Epidermal melanocyte (primary cell): ENCODE measurements around the gene PROX1.
A peak's percentile ranks its signal among the peaks of the same experiment; 100 is the strongest.

Experiments used
- DNase-seq: peaks from one replicate; pipeline ENCODE4 v3.0.0; 2011; ENCODE audit warnings: low spot score; ENCODE audit not compliant: insufficient read length

The PROX1 gene

GRCh38 chr1:213979751-213980586 lies 7.8 kb upstream of the PROX1 start:
- DNase-seq: no peak

- DNase-seq: no peak
Measured at GRCh38 chr1:213980906-213981305, 6.9 kb upstream of the PROX1 start.

DNA sequence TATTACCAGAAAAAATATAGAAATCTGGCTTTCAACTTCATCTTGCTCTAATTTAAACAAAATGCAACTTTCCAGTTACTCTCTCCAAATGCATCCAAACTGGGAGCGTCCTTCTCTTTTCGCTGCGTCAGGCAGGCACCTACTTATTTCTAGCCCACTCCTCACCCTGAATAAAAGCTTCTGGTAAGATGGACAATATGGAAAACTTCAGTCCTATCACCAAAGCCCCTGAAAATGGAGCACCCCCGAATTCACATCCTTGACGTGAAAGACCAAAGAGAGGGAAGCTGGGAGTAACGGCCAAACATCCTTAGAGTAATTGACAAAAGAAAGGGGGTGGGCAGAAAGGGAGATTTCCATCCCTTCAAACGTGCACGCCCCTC lies 5.5 kb upstream of the PROX1 start:
- no peak for DNase-seq

- DNase-seq: no peak
Measured at GRCh38 chr1:213982672-213983492, 4.9 kb upstream of the PROX1 start.

GRCh38 chr1:213983493-213984386 lies 4.0 kb upstream of the PROX1 start:
- no peak for DNase-seq

GRCh38 chr1:213984387-213985208 lies 3.2 kb upstream of the PROX1 start:
- DNase-seq: no peak

- DNase-seq: no peak
Measured at GRCh38 chr1:213985209-213986019, 2.4 kb upstream of the PROX1 start.

- DNase-seq: no peak
Measured at GRCh38 chr1:213986020-213986924, 1.5 kb upstream of the PROX1 start.

- no peak for DNase-seq
Measured at GRCh38 chr1:213986925-213987250, 885 bp upstream of the PROX1 start.

DNA sequence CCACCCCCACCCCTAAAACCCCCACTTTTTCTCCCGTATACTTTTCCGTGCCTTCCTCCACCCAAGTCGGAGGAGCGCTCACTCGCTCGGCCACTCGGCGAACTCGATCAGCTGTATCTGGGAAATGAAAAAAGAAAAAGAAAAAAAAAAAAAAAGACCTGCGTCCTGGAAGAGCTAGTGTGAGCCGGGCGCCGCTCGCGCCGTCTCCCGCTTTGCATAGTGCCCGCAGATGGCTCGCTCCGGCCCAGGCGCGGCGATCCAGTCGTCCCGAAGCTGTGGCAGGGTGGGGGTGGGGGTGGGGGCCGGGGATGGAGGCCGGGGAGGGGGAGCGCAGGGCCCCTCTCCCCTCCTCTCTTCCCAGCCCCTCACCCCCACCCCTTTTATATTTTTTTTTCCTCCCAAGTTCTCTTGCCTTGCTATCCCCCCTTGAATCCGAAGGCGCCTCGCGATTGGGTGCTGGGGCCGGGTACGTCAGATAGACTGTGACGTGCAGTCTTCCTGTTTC lies 299 bp upstream of the PROX1 start:
- peak; percentile 94 for DNase-seq

DNA sequence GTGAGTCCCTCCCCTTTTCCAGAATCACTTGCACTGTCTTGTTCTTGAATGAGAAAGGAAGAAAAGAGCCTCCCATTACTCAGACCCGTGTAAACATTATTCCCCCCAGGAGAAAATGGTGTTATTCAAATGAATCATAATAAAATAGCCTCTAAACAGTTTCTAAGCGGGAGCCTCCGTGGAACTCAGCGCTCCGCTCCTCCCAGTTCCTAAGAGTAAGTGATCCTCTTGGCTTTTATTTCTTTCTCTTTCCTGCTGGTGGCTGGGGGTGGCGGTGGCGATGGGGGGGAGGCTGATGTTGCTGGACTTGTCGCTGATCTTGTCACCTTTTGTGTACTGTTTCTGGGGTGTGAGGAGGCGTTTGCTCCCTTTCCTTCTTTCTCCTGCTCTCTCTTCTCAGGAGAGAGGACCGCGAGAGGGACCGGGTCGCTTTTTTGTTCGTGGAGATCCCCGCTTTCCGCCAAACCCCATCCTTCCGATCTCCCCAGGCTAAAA lies 781 bp downstream of the PROX1 start:
- no peak for DNase-seq

DNA sequence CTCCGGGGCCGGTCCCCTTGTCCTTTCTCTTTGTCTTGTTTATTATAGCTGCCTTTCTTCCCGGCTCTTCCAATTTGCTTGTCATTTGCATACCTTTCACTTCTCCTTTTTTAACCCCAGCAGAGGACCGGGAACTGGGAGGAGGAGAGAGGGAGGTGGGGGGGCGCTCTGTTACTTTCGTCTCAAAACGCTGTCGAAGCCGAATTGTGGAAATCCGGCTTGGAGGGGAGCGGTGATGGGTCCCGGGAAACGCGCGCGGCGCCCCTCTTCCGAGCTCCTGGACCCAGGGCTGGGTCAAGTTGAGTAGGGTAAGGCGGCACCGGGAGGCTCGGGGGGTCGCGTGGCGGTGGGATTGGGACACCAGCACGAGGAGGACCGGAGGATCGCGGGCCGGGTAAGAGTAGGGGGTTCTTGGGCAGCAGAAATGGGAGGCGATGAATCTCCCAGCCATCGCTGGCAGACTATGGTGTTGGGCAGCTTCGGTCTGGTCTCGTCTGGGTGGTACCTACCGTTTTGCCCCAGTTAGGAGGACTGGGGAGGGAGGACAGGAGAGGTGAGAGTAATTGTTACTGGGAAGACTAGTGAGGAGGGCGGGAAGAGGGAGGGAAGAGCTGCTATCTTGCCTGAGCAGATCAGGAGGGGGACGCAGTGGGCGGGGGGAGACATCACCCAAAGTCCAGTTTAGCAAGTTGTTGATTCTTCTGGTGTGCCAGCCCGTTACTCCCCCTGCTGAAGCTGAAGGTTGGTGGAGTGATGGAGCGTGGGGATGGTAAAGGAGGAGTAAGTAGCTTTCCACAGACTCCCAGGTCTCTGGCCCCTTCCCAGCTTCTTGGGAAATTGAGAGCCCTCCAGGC lies 1.5 kb downstream of the PROX1 start:
- no peak for DNase-seq

- DNase-seq: no peak
Measured at GRCh38 chr1:213993929-213994328, 6.2 kb downstream of the PROX1 start.

- DNase-seq: no peak
Measured at GRCh38 chr1:213994888-213995287, 7.1 kb downstream of the PROX1 start.

DNA sequence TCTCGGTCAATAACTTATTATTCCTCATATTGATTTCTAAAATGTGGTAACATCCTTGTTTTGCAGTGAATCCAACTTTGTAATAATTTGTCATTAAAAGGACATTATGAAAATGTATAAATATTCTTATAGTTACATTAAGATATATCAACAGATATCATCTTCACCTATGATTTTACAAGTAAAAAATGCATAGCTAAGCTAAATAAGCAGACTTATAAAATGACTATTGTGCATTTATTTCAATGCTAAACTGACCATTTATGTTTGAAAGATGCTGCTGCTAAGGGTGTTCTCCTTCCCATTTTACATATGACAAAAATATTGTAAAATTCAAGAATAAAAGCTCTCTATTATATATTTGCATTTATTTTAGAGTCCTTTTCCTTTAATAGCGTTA lies 7.8 kb downstream of the PROX1 start:
- DNase-seq: no peak

DNA sequence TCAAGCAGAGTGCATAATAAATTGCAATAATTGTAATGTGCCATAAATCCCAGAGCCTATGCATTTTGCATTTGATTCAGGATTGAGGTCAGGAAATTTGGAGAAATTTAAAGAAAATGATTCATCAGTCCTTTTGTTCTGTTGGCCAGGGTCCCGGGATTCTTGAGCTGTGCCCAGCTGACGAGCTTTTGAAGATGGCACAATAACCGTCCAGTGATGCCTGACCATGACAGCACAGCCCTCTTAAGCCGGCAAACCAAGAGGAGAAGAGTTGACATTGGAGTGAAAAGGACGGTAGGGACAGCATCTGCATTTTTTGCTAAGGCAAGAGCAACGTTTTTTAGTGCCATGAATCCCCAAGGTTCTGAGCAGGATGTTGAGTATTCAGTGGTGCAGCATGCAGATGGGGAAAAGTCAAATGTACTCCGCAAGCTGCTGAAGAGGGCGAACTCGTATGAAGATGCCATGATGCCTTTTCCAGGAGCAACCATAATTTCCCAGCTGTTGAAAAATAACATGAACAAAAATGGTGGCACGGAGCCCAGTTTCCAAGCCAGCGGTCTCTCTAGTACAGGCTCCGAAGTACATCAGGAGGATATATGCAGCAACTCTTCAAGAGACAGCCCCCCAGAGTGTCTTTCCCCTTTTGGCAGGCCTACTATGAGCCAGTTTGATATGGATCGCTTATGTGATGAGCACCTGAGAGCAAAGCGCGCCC lies 8.7 kb downstream of the PROX1 start:
- DNase-seq: no peak
